DOHH2 (cell line): ENCODE data around the gene KIF1A.

ENCODE experiments used
- EZH2phosphoT487 ChIP-seq: fragments of 200-600 bp; sonication (generic); IDR thresholded peaks from 2 replicates; pipeline ENCODE4 v1.6.1; 2017; ENCODE audit warnings: borderline replicate concordance, mild to moderate bottlenecking, antibody characterized with exemption, low read length, moderate library complexity, mixed read lengths
- TF ChIP-seq, protein P1 (sequence below): fragments of 200-600 bp; sonication (generic); IDR thresholded peaks from one replicate; pipeline ENCODE4 v1.5.1; 2014; ENCODE audit warnings: antibody characterized with exemption, mild to moderate bottlenecking, low read depth, low read length; ENCODE audit not compliant: poor library complexity, severe bottlenecking

DNA sequence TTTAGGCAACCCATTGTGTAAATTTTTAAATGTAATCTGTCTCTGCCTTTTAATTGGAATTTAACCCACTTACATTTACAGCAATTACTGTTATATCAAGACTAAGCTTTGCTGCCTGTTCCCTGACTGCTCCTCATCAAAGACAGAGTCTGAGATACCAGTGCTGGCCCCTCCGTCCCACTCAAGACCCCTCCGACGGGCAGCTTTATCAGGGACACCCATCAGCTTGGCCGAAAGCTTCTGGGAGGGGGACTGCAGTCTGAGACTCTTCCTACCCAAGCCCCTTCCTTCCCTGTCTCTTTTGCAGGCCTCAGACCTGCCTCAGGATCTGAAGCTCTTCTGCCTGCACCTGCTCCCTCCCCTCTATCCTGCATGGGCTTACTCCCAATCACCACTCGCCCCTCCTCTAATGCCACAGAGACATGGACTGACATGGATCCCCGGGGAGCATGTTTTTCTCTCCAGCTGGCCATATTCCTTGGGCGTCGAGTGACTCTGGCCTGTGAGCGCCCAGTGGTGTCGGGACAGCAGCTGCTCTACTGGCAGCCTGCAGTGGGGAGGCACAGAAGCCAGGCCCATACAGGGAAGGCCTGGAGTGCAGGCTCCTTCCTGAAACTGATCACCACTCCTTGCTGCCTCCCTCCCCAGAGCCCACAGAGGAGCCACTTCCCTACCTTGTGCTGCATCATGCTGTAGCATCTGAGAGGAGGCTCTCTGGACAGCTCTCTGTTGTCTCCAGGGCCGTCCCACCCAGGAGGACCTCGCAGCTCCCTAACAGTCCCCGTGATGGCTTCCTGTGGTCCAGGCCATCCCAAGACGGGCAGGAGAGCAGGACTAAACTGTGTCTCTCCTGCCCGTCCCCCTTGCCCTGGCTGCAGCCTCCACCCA lies 3.7 kb upstream of the KIF1A start:
- TF ChIP-seq, protein P1, sequence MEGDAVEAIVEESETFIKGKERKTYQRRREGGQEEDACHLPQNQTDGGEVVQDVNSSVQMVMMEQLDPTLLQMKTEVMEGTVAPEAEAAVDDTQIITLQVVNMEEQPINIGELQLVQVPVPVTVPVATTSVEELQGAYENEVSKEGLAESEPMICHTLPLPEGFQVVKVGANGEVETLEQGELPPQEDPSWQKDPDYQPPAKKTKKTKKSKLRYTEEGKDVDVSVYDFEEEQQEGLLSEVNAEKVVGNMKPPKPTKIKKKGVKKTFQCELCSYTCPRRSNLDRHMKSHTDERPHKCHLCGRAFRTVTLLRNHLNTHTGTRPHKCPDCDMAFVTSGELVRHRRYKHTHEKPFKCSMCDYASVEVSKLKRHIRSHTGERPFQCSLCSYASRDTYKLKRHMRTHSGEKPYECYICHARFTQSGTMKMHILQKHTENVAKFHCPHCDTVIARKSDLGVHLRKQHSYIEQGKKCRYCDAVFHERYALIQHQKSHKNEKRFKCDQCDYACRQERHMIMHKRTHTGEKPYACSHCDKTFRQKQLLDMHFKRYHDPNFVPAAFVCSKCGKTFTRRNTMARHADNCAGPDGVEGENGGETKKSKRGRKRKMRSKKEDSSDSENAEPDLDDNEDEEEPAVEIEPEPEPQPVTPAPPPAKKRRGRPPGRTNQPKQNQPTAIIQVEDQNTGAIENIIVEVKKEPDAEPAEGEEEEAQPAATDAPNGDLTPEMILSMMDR: no peak
- no peak for TF ChIP-seq EZH2phosphoT487
